Kidney (tissue), 14 donors: ENCODE results near the gene SHISA8. TPM values are rescaled to one million over a fixed set of nuclear protein-coding genes. Genes with fewer than 3 reads are reported as not detected.

Source experiments
- DNase-seq, 5 donors: peaks; one replicate each; pipeline ENCODE4 v3.0.0-alpha.2; 2013 to 2020
- FAIRE-seq: peaks from 2 replicates; lab custom pipeline; 2012; peaks lifted over from hg19 to GRCh38; lab: Jason Lieb, UNC
- H3K27ac ChIP-seq, 2 donors: one replicate each; pipeline ENCODE4 v1.7.0; 2013; ENCODE audit warnings: low read depth in 2 of 2, low read length in 2 of 2, inconsistent platforms in 1 of 2
- H3K27me3 ChIP-seq: one replicate; pipeline ENCODE4 v1.7.1; 2013; ENCODE audit warnings: low read length, inconsistent platforms; ENCODE audit not compliant: control insufficient read depth, insufficient read depth
- H3K36me3 ChIP-seq, 3 donors: one replicate each; pipeline versions ENCODE4 v1.7.0 to v1.7.1; 2013; ENCODE audit warnings: low read length in 3 of 3, control low read depth in 1 of 3, inconsistent platforms in 1 of 3; ENCODE audit not compliant: insufficient read depth in 3 of 3, control insufficient read depth in 2 of 3
- H3K4me1 ChIP-seq, 3 donors: one replicate each; pipeline versions ENCODE4 v1.7.0 to v1.7.1; 2013; ENCODE audit warnings: low read length in 3 of 3, inconsistent platforms in 1 of 3, low read depth in 1 of 3; ENCODE audit not compliant: control insufficient read depth in 2 of 3, insufficient read depth in 2 of 3
- H3K4me3 ChIP-seq, 3 donors: one replicate each; pipeline versions ENCODE4 v1.7.0 to v1.8.1; 2013; ENCODE audit warnings: low read length in 3 of 3, control low read depth in 1 of 3, inconsistent platforms in 1 of 3
- H3K9ac ChIP-seq, 3 donors: one replicate each; pipeline versions ENCODE4 v1.7.0 to v1.7.1; 2013; ENCODE audit warnings: low read length in 3 of 3, control low read depth in 1 of 3, inconsistent platforms in 1 of 3
- H3K9me3 ChIP-seq, 3 donors: one replicate each; pipeline versions ENCODE4 v1.7.0 to v1.7.1; 2013; ENCODE audit warnings: low read length in 3 of 3, control low read depth in 1 of 3, inconsistent platforms in 1 of 3; ENCODE audit not compliant: control insufficient read depth in 2 of 3, insufficient read depth in 1 of 3
- intact Hi-C: fragments of 100-400 bp; cut with DNase I; formaldehyde crosslinking; loops from one replicate; pipeline ENCODE4 v1.11.1; 2022
- polyA plus RNA-seq: library from polyadenylated mRNA; stranded (reverse); fragments of 350-450 nt; fragmentation: Illumina TruSeq; extraction: RNeasy Lipid Tissue Mini Kit (QIAGEN cat#74804); gene quantifications from one replicate; pipeline ENCODE4 v1.2.3, GENCODE V29; 2014; ENCODE audit warnings: low read depth, low replicate concordance; ENCODE audit not compliant: insufficient read depth
- total RNA-seq: library from RNA; stranded (reverse); fragmentation: NEBNext Ultra II Directional; extraction: Animal tissue kit (Norgen Biotek cat#: 25700); gene quantifications from one replicate; pipeline ENCODE4 v1.2.1, GENCODE V29; 2021
- TF ChIP-seq, protein P1 (sequence below): IDR thresholded peaks from 3 replicates; pipeline ENCODE4 v1.5.1; 2012; ENCODE audit warnings: mild to moderate bottlenecking, moderate library complexity, borderline replicate concordance; ENCODE audit not compliant: insufficient read depth; ENCODE audit errors: extremely low read depth
- donor health status: control.
- donor health status: control.
- donor health status: control.
- donor health status: control.
- donor health status: control.
- donor health status: DM: yes; HTN: yes; CAD: no.
- donor health status: Normal renal cell carcinoma (clear cell type).

SHISA8 gene
- total and polyA plus RNA-seq, 2 donors from 2014 or later: 0.35 to 0.47 TPM

DNA sequence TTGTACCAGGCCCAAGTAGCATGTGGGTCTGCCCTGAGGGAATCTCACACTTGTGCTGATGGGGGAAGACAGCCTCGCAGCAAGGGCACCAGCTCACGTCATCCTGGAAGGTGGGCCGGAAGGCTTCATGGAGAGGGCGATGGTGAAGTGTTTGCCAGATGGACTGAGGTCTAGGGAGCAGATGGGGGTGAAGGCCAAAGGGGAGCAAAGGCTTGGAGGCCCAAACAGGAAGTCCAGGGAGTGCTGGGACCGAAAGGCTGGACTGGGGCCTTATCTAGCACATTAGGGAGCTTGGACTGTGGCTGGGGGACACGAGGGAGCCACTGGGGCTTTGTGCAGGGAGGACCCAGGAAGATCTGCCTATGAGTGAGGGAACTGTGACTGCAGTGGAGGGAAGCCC is 12.9 kb upstream of the SHISA8 start:
- Histone ChIP-seq H3K9ac (no peak overlapping the region), H3K27me3 (no peaks in the 10 kb centered on the region), H3K27ac (no peak overlapping the region), H3K36me3 (no peaks in the 10 kb centered on the region), H3K4me1 (no peaks in the 10 kb centered on the region), H3K9me3 (no peaks in the 10 kb centered on the region), H3K4me3 (no peak overlapping the region)
- FAIRE-seq (no peak), DNase-seq (no peak)
- intact Hi-C loops: no loop called here
- TF ChIP-seq, protein P1, sequence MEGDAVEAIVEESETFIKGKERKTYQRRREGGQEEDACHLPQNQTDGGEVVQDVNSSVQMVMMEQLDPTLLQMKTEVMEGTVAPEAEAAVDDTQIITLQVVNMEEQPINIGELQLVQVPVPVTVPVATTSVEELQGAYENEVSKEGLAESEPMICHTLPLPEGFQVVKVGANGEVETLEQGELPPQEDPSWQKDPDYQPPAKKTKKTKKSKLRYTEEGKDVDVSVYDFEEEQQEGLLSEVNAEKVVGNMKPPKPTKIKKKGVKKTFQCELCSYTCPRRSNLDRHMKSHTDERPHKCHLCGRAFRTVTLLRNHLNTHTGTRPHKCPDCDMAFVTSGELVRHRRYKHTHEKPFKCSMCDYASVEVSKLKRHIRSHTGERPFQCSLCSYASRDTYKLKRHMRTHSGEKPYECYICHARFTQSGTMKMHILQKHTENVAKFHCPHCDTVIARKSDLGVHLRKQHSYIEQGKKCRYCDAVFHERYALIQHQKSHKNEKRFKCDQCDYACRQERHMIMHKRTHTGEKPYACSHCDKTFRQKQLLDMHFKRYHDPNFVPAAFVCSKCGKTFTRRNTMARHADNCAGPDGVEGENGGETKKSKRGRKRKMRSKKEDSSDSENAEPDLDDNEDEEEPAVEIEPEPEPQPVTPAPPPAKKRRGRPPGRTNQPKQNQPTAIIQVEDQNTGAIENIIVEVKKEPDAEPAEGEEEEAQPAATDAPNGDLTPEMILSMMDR: no peak

DNA sequence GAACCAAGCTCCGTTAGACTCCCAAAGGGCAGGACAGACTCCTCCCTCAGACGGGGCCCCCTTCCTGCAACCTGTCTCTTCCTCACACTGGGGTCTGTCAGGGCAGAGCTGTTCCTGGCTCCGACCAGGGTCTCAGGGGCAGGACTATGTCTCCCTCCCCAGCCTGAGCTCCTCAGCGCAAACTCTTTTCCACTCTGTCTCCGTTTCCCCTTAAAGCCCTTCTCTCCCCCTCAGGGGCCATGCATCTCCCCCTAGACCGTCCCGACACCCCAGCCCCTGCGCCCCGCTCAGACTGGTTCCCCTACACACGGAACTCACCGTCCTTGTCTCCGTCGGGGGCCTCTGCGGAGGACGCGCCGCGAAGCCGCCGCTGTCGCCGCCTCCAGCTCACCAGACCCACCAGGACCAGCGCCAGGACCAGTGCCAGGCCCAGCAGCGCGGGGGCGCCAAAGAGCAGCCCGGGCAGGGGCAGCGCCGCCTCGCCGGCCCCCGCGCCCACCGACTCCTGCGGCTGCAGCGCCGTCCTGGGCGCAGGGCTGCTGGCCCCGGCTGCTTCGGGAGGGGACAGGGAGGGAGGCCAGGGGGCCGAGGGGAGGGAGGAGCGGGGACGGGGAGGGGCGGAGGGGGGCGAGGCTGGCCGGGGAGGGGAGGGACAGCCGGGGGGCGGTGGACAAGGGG is 11.0 kb upstream of the SHISA8 start:
- Histone ChIP-seq H3K36me3 (no peaks in the 10 kb centered on the region), H3K4me3 (no peak overlapping the region), H3K27me3 (no peaks in the 10 kb centered on the region), H3K9me3 (no peaks in the 10 kb centered on the region), H3K27ac (no peak overlapping the region), H3K9ac (no peak overlapping the region), H3K4me1 (no peaks in the 10 kb centered on the region)
- TF ChIP-seq, protein P1: peak; percentile 67
- FAIRE-seq (no peak), DNase-seq (peak in 4 of 5 donors; percentile 76 to 83 (median 78))
- intact Hi-C loops: no loop called here

DNA sequence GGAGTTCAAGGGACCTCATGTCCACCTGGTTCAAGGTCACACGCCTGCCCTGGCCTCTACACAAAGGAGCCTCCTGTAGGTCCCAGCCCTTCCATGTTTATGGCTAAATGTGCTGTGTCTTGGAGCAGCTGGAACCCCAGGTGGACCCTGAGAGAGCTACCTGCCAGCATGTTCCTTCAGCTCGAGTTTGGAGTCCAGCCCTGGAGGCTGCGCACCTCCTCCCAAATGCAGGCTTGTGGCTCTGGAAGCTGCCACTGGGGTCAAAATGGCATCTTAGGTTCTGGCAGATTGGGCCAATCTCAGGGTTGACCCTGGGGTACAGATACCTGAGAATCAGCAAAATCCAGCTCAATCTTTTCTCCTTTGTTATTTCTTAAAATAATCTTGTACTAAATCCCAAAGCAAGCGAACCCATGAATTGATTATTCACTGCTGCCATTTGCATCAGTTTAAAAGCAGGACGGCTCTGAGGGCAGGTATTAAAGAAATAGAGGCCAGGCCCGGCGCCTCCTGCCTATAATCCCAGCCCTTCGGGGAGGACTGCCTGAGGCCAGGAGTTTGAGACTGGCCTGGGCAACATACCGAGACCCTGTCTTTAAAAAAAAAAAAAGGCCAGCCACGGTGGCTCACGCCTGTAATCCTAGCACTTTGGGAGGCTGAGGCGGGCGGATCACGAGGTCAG is 8.9 kb upstream of the SHISA8 start:
- FAIRE-seq (no peak), DNase-seq (no peak)
- no peaks in the 10 kb centered on the region for H3K36me3 ChIP-seq
- H3K4me1 ChIP-seq: peaks cover 0 to 5% (median 0%) of the 10 kb centered on the region in 3 donors
- no peak overlapping the region for H3K27ac ChIP-seq
- H3K9me3 ChIP-seq: no peaks in the 10 kb centered on the region
- intact Hi-C loops: no loop called here
- H3K9ac ChIP-seq: no peak overlapping the region
- no peak overlapping the region for H3K4me3 ChIP-seq
- no peaks in the 10 kb centered on the region for H3K27me3 ChIP-seq
- TF ChIP-seq, protein P1: no peak
